ENCODE results near the gene HS6ST3. TPM values are rescaled to one million over a fixed set of nuclear protein-coding genes. Genes with fewer than 3 reads are reported as not detected.

Gene HS6ST3
- total RNA-seq, 1 experiment from 2014 or later: not detected

GRCh38 chr13:96661612-96662011, 571.7 kb downstream of the HS6ST3 start:
- DNase-seq: no peak
- Mint-ChIP-seq H3K27ac (ENCODE audit: unreplicated experiment) (no peak overlapping the region), H3K27me3 (ENCODE audit: insufficient read depth, unreplicated experiment) (no peaks in the 10 kb centered on the region), H3K9me3 (ENCODE audit: unreplicated experiment) (peaks cover 16% of the 10 kb centered on the region), H3K36me3 (ENCODE audit: insufficient read depth, unreplicated experiment) (no peaks in the 10 kb centered on the region), H3K4me3 (ENCODE audit: unreplicated experiment) (no peak overlapping the region), H3K4me1 (ENCODE audit: low read depth, unreplicated experiment) (no peaks in the 10 kb centered on the region)
- H3K27me3 ChIP-seq (replicated peaks; ENCODE audit: control insufficient read depth, insufficient read depth, low read length): no peaks in the 10 kb centered on the region
- no peaks in the 10 kb centered on the region for H3K4me1 ChIP-seq
- BruUV-seq (replicated peaks): no TSS peak
- no peak for TF ChIP-seq CTCF (IDR thresholded peaks at IDR 0.05; ENCODE audit: insufficient read depth in 1 of 2, low read depth in 1 of 2, low read length in 1 of 2, severe bottlenecking in 1 of 2, unreplicated experiment in 1 of 2)
- peaks cover 8% of the 10 kb centered on the region; the same call in 1 of the 2 replicates for H3K9me3 ChIP-seq
- intact Hi-C loops (cut with micrococcal nuclease; ENCODE audit: unreplicated experiment): no loop called here
- no peak overlapping the region for H3K4me3 ChIP-seq (ENCODE audit: low read depth, low read length)
- ChIA-PET CTCF (no interaction called here), POLR2A (no interaction called here)
- H3K36me3 ChIP-seq (ENCODE audit: control insufficient read depth, insufficient read depth, low read length): no peaks in the 10 kb centered on the region

- H3K36me3 ChIP-seq (ENCODE audit: control insufficient read depth, insufficient read depth, low read length): no peaks in the 10 kb centered on the region
- no peak overlapping the region for H3K27ac Mint-ChIP-seq (ENCODE audit: unreplicated experiment)
- peaks cover 8% of the 10 kb centered on the region; the same call in 1 of the 2 replicates for H3K9me3 ChIP-seq
- no peaks in the 10 kb centered on the region for H3K4me1 Mint-ChIP-seq (ENCODE audit: low read depth, unreplicated experiment)
- ChIA-PET POLR2A (no interaction called here), CTCF (no interaction called here)
- TF ChIP-seq CTCF (IDR thresholded peaks at IDR 0.05; ENCODE audit: insufficient read depth in 1 of 2, low read depth in 1 of 2, low read length in 1 of 2, severe bottlenecking in 1 of 2, unreplicated experiment in 1 of 2): no peak
- no TSS peak for BruUV-seq (replicated peaks)
- peaks cover 16% of the 10 kb centered on the region for H3K9me3 Mint-ChIP-seq (ENCODE audit: unreplicated experiment)
- H3K27me3 ChIP-seq (replicated peaks; ENCODE audit: control insufficient read depth, insufficient read depth, low read length): no peaks in the 10 kb centered on the region
- H3K27me3 Mint-ChIP-seq (ENCODE audit: insufficient read depth, unreplicated experiment): no peaks in the 10 kb centered on the region
- intact Hi-C loops (cut with micrococcal nuclease; ENCODE audit: unreplicated experiment): no loop called here
- H3K36me3 Mint-ChIP-seq (ENCODE audit: insufficient read depth, unreplicated experiment): no peaks in the 10 kb centered on the region
- no peak for DNase-seq
- H3K4me1 ChIP-seq: no peaks in the 10 kb centered on the region
- H3K4me3 Mint-ChIP-seq (ENCODE audit: unreplicated experiment): no peak overlapping the region
- H3K4me3 ChIP-seq (ENCODE audit: low read depth, low read length): no peak overlapping the region
Measured at GRCh38 chr13:96662036-96662435, 572.1 kb downstream of the HS6ST3 start.

GRCh38 chr13:96667294-96668018, 577.5 kb downstream of the HS6ST3 start:
- POLR2A ChIA-PET: no interaction called here
- CTCF ChIA-PET: no interaction called here

More at GRCh38 chr13:96667294-96668018, 577.5 kb downstream of the HS6ST3 start:
- no peak overlapping the region for H3K27ac Mint-ChIP-seq (ENCODE audit: unreplicated experiment)
- peaks cover 4% of the 10 kb centered on the region for H3K9me3 Mint-ChIP-seq (ENCODE audit: unreplicated experiment)
- no TSS peak for BruUV-seq (replicated peaks)
- no peak overlapping the region for H3K4me3 Mint-ChIP-seq (ENCODE audit: unreplicated experiment)
- no peaks in the 10 kb centered on the region for H3K36me3 ChIP-seq (ENCODE audit: control insufficient read depth, insufficient read depth, low read length)
- H3K4me1 ChIP-seq: no peaks in the 10 kb centered on the region
- no peak for DNase-seq
- no peak for TF ChIP-seq CTCF (IDR thresholded peaks at IDR 0.05; ENCODE audit: insufficient read depth in 1 of 2, low read depth in 1 of 2, low read length in 1 of 2, severe bottlenecking in 1 of 2, unreplicated experiment in 1 of 2)
- peaks cover 2% of the 10 kb centered on the region for H3K27me3 Mint-ChIP-seq (ENCODE audit: insufficient read depth, unreplicated experiment)
- no peaks in the 10 kb centered on the region for H3K36me3 Mint-ChIP-seq (ENCODE audit: insufficient read depth, unreplicated experiment)
- no peaks in the 10 kb centered on the region for H3K9me3 ChIP-seq
- H3K4me1 Mint-ChIP-seq (ENCODE audit: low read depth, unreplicated experiment): no peaks in the 10 kb centered on the region
- H3K4me3 ChIP-seq (ENCODE audit: low read depth, low read length): no peak overlapping the region
- intact Hi-C loops (cut with micrococcal nuclease; ENCODE audit: unreplicated experiment): no loop called here
- no peaks in the 10 kb centered on the region for H3K27me3 ChIP-seq (replicated peaks; ENCODE audit: control insufficient read depth, insufficient read depth, low read length)
